HG03097 (cell line): ENCODE data around the gene CACNA1S.

Experiments
- ATAC-seq: cut with Tn5 transposase; IDR thresholded peaks from one replicate; pipeline ENCODE4 v1.9.1; 2021; ENCODE audit not compliant: unreplicated experiment, low FRiP score

CACNA1S gene

DNA sequence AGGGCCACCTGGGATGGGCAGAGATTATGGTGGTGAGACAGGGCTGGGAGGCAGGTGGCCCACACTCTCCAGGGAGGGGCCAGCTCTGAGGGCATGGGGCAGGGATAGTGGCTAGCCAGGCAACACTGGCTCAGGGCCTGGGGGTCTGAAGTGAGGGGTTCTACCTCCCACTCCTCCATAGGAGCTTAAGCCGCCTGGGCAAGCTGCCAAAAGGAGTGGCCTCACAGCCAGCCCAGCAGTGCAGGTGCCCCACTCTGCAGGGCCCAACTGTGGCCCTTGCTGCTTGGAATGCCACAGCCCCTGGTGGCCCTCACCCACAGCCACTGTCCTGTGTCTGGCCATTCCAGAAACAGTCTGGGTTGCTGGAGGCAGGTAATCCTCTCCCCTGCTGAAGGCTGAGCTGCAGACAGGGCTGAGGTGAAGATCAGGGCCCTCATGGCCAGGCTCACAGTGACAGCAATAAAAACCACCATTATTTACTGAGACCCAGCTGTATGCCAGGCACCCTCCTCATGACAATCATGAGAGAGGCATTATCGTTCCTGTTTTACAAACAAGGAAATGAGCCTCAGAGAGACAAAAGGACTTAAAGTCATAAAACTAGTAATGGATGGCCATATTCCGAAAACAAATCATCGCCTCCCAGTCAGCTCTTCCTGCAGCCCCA lies 119.7 kb downstream of the CACNA1S start:
- no peak for ATAC-seq

DNA sequence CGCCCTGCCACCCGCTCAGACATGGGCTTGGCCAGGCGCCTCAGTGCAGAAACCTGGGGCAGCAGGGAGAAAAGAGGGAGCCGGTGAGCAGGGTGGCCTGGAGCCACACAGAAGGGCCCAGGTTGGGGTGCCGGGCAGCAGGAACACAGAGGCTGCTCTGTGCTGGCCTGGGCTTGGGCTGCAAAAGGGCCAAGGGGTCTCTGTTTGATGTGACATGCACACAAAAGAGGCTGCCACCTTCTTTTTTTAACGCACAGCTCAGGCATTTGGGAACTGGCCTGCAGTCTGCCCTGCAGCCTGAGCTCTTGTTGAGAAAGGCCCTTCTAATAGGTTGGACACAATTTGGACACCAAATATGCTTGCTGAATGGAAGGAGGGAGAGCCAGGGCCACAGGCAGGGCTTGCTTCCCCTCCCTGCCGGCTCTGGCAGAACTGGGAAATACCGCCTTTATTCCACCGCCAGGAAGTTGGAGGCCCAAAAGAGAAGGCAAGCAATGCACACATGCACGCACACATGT lies 121.1 kb downstream of the CACNA1S start:
- no peak for ATAC-seq

DNA sequence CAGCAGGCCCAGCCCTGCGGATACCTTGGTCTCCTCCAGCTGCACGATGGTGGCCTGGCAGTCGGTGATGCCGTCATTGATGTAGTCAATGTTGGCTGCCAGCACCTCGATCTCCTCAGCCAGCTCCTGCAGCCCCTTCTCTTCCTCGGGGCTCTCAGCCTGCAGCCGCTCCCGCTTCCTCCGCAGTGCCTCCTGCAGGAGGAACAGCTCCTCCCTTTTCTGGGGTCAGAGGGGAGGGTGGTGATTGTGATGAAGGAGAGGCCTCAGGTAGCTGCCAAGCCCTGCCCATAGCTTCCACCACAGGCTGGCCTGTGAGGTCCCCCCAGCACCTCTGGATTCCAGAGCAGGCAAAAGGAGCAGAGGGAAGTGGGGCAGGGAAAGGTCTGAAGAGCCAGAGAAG lies 122.1 kb downstream of the CACNA1S start:
- ATAC-seq, result no peak
